Measurements from ENCODE around the gene SMARCD2.

SMARCD2 gene

GRCh38 chr17:63833026-63833740, 9.3 kb downstream of the SMARCD2 start:
- DNase-seq (ENCODE audit: low read depth in 2 of 2, low spot score in 1 of 2), result no peak

GRCh38 chr17:63832455-63832854, 10.0 kb downstream of the SMARCD2 start:
- no peak for DNase-seq (ENCODE audit: low read depth in 2 of 2, low spot score in 1 of 2)

GRCh38 chr17:63832014-63832413, 10.5 kb downstream of the SMARCD2 start:
- DNase-seq (ENCODE audit: low read depth in 2 of 2, low spot score in 1 of 2), result no peak

- DNase-seq (ENCODE audit: low read depth in 2 of 2, low spot score in 1 of 2), result no peak
Measured at GRCh38 chr17:63831505-63831904, 11.0 kb downstream of the SMARCD2 start.

- no peak for DNase-seq (ENCODE audit: low read depth in 2 of 2, low spot score in 1 of 2)
Measured at GRCh38 chr17:63830904-63831491, 11.5 kb downstream of the SMARCD2 start.

- no peak for DNase-seq (ENCODE audit: low read depth in 2 of 2, low spot score in 1 of 2)
Measured at GRCh38 chr17:63830278-63830677, 12.2 kb downstream of the SMARCD2 start.

- DNase-seq (ENCODE audit: low read depth in 2 of 2, low spot score in 1 of 2), result no peak
Measured at GRCh38 chr17:63828936-63829335, 13.5 kb downstream of the SMARCD2 start.

GRCh38 chr17:63827801-63828221, 14.7 kb downstream of the SMARCD2 start:
- no peak for DNase-seq (ENCODE audit: low read depth in 2 of 2, low spot score in 1 of 2)

GRCh38 chr17:63827002-63827800, 15.3 kb downstream of the SMARCD2 start, which contains the start of the genes FTSJ3 and PSMC5:
Gene FTSJ3 (minus strand): TSS chr17:63827663. CDS start chr17:63826902, 761 bp downstream.
Gene PSMC5 (plus strand): TSS chr17:63827431. CDS start chr17:63827491, 60 bp downstream.
- peak; percentile 85 to 90 for DNase-seq (ENCODE audit: low read depth in 2 of 2, low spot score in 1 of 2)

- DNase-seq (ENCODE audit: low read depth in 2 of 2, low spot score in 1 of 2), result no peak
Measured at GRCh38 chr17:63826468-63827001, 15.9 kb downstream of the SMARCD2 start.

GRCh38 chr17:63824362-63824761, 18.1 kb downstream of the SMARCD2 start:
- no peak for DNase-seq (ENCODE audit: low read depth in 2 of 2, low spot score in 1 of 2)

- no peak for DNase-seq (ENCODE audit: low read depth in 2 of 2, low spot score in 1 of 2)
Measured at GRCh38 chr17:63823659-63824331, 18.7 kb downstream of the SMARCD2 start.

- no peak for DNase-seq (ENCODE audit: low read depth in 2 of 2, low spot score in 1 of 2)
Measured at GRCh38 chr17:63822537-63822936, 19.9 kb downstream of the SMARCD2 start.

- DNase-seq (ENCODE audit: low read depth in 2 of 2, low spot score in 1 of 2), result no peak
Measured at GRCh38 chr17:63821804-63822203, 20.7 kb downstream of the SMARCD2 start.

GRCh38 chr17:63820963-63821561, 21.4 kb downstream of the SMARCD2 start:
- DNase-seq (ENCODE audit: low read depth in 2 of 2, low spot score in 1 of 2), result no peak

- DNase-seq (ENCODE audit: low read depth in 2 of 2, low spot score in 1 of 2), result no peak
Measured at GRCh38 chr17:63819585-63820537, 22.6 kb downstream of the SMARCD2 start.

- no peak for DNase-seq (ENCODE audit: low read depth in 2 of 2, low spot score in 1 of 2)
Measured at GRCh38 chr17:63819131-63819530, 23.4 kb downstream of the SMARCD2 start.

- DNase-seq (ENCODE audit: low read depth in 2 of 2, low spot score in 1 of 2), result no peak
Measured at GRCh38 chr17:63817736-63818385, 24.6 kb downstream of the SMARCD2 start.

- DNase-seq (ENCODE audit: low read depth in 2 of 2, low spot score in 1 of 2), result no peak
Measured at GRCh38 chr17:63816669-63817068, 25.8 kb downstream of the SMARCD2 start.

Measured in stimulated activated CD8-positive, alpha-beta memory T cell treated with anti-CD3 and anti-CD28 coated beads, Interleukin-4, amount 100 ng/mL, for 1 hour (primary cell).